Body of pancreas (tissue), 4 donors: Measurements from ENCODE around the gene RFC3.

ENCODE experiments used
- CTCF ChIP-seq, 7 experiments: fragments of 450-650 bp in 4 of 7; fragments of 200-600 bp in 3 of 7; sonication (generic) in 3 of 7; IDR thresholded peaks; one replicate each; pipeline ENCODE4 v1.5.1; 2016 to 2019; ENCODE audit warnings: antibody characterized with exemption in 7 of 7
- POLR2A ChIP-seq, 3 donors: fragments of 450-650 bp; IDR thresholded peaks; one replicate each; pipeline ENCODE4 v1.6.1; 2016; ENCODE audit warnings: antibody characterized with exemption in 3 of 3, mild to moderate bottlenecking in 2 of 3

GRCh38 chr13:33773790-33774462 lies 44.0 kb upstream of the RFC3 start:
- TF ChIP-seq CTCF (IDR thresholded peaks at IDR 0.05) (no peak), POLR2A (IDR thresholded peaks at IDR 0.05) (no peak)
